CD14-positive monocyte (primary cell): Measurements from ENCODE around the gene IL17A. TPM values are rescaled to one million over a fixed set of nuclear protein-coding genes. Genes with fewer than 3 reads are reported as not detected.

Experiments used
- DNase-seq, 3 donors: peaks; one replicate each; pipeline ENCODE4 v3.0.0-alpha.2; 2011 to 2022
- H2AFZ ChIP-seq: 2 replicates; pipeline ENCODE4 v1.6.0; 2012; ENCODE audit warnings: mild to moderate bottlenecking, low read depth, low read length, inconsistent platforms; ENCODE audit not compliant: insufficient read depth, poor library complexity, severe bottlenecking
- H3K27ac ChIP-seq, 2 donors: 1 replicate in 1 of 2; 2 replicates in 1 of 2; pipeline ENCODE4 v1.5.1; 2012 to 2013; ENCODE audit warnings: low read length in 2 of 2, control low read depth in 1 of 2, inconsistent platforms in 1 of 2, low read depth in 1 of 2, mild to moderate bottlenecking in 1 of 2
- H3K27me3 ChIP-seq, 2 donors: one replicate each; pipeline versions ENCODE4 v1.6.0 to v1.6.1; 2011 to 2013; ENCODE audit warnings: low read length in 2 of 2; ENCODE audit not compliant: control insufficient read depth in 2 of 2, insufficient read depth in 2 of 2
- H3K36me3 ChIP-seq, 2 donors: replicated peaks in 1 of 2; 1 replicate in 1 of 2; 2 replicates in 1 of 2; pipeline versions ENCODE4 v1.5.1 to v1.6.1; 2012 to 2013; ENCODE audit warnings: low read length in 2 of 2, control low read depth in 1 of 2, inconsistent platforms in 1 of 2, mild to moderate bottlenecking in 1 of 2; ENCODE audit not compliant: insufficient read depth in 2 of 2, control insufficient read depth in 1 of 2
- H3K4me1 ChIP-seq, 2 donors: 1 replicate in 1 of 2; 2 replicates in 1 of 2; pipeline versions ENCODE4 v1.5.1 to v1.6.1; 2012 to 2013; ENCODE audit warnings: low read length in 2 of 2, control low read depth in 1 of 2, inconsistent platforms in 1 of 2, mild to moderate bottlenecking in 1 of 2, moderate library complexity in 1 of 2; ENCODE audit not compliant: insufficient read depth in 2 of 2, control insufficient read depth in 1 of 2
- H3K4me2 ChIP-seq: replicated peaks from 2 replicates; pipeline ENCODE3; 2012; ENCODE audit warnings: low read length, moderate library complexity, mild to moderate bottlenecking; ENCODE audit not compliant: poor library complexity, severe bottlenecking; ENCODE audit errors: extremely low read depth
- H3K4me3 ChIP-seq, 3 experiments: fragments of 200-600 bp in 1 of 3; sonication (generic) in 1 of 3; replicated peaks in 1 of 3; 1 replicate in 2 of 3; 2 replicates in 1 of 3; pipeline ENCODE4 v1.5.1; 2011 to 2013; ENCODE audit warnings: low read length in 3 of 3, mild to moderate bottlenecking in 3 of 3, control low read depth in 2 of 3, low read depth in 2 of 3, inconsistent platforms in 1 of 3, moderate library complexity in 1 of 3
- H3K79me2 ChIP-seq: 2 replicates; pipeline ENCODE4 v1.6.0; 2012; ENCODE audit warnings: mild to moderate bottlenecking, control low read depth, inconsistent platforms, low read length, moderate library complexity; ENCODE audit not compliant: insufficient read depth
- H3K9ac ChIP-seq: 2 replicates; pipeline ENCODE4 v1.6.0; 2017; ENCODE audit warnings: low read length, mild to moderate bottlenecking; ENCODE audit not compliant: insufficient read depth, poor library complexity, severe bottlenecking
- H3K9me3 ChIP-seq, 2 donors: replicated peaks in 1 of 2; 1 replicate in 1 of 2; 2 replicates in 1 of 2; pipeline versions ENCODE4 v1.5.1 to v1.6.1; 2012 to 2013; ENCODE audit warnings: low read length in 2 of 2, control low read depth in 1 of 2; ENCODE audit not compliant: control insufficient read depth in 1 of 2, insufficient read depth in 1 of 2
- H4K20me1 ChIP-seq: 2 replicates; pipeline ENCODE4 v1.6.0; 2012; ENCODE audit warnings: mild to moderate bottlenecking, low read length, control low read depth, moderate library complexity; ENCODE audit not compliant: insufficient read depth
- H3K27ac Mint-ChIP-seq, 7 donors: one replicate each; pipeline ENCODE4 v1.8.0; 2020; ENCODE audit warnings: mild to moderate bottlenecking in 7 of 7, mixed read lengths in 7 of 7, moderate library complexity in 6 of 7, inconsistent platforms in 2 of 7
- H3K27me3 Mint-ChIP-seq, 3 donors: one replicate each; pipeline ENCODE4 v1.8.0; 2021 to 2022; ENCODE audit warnings: low read depth in 3 of 3, mild to moderate bottlenecking in 3 of 3, mixed read lengths in 3 of 3, moderate library complexity in 3 of 3, inconsistent platforms in 1 of 3
- H3K36me3 Mint-ChIP-seq, 2 donors: one replicate each; pipeline ENCODE4 v1.8.0; 2020; ENCODE audit warnings: mixed read lengths in 2 of 2, inconsistent platforms in 1 of 2, mild to moderate bottlenecking in 1 of 2
- H3K4me1 Mint-ChIP-seq: one replicate; pipeline ENCODE4 v1.8.0; 2020; ENCODE audit warnings: mild to moderate bottlenecking, mixed read lengths
- H3K4me3 Mint-ChIP-seq, 2 donors: one replicate each; pipeline ENCODE4 v1.8.0; 2020; ENCODE audit warnings: mild to moderate bottlenecking in 2 of 2, mixed read lengths in 2 of 2, moderate library complexity in 1 of 2
- H3K9me3 Mint-ChIP-seq, 7 donors: one replicate each; pipeline ENCODE4 v1.8.0; 2020 to 2022; ENCODE audit warnings: mixed read lengths in 7 of 7, mild to moderate bottlenecking in 6 of 7, moderate library complexity in 6 of 7, inconsistent platforms in 2 of 7
- CTCF ChIP-seq: fragments of 200-600 bp; IDR thresholded peaks from one replicate; pipeline ENCODE4 v1.8.0; 2022; ENCODE audit warnings: antibody characterized with exemption, mild to moderate bottlenecking
- WGBS: methylation state at CpG from one replicate; pipeline ENCODE4 v1.1.5; 2013; ENCODE audit warnings: missing lambda C conversion rate; ENCODE audit not compliant: insufficient coverage; 5-methylcytosine and 5-hydroxymethylcytosine counted together
- intact Hi-C, 2 donors: fragments of 100-400 bp; cut with micrococcal nuclease; formaldehyde crosslinking; loops; one replicate each; pipeline versions ENCODE4 v1.15.0 to v1.15.1; 2023
- polyA plus RNA-seq, 3 donors: library from polyadenylated mRNA; depleted of rRNA in 1 of 3; unstranded in 2 of 3; stranded (reverse) in 1 of 3; fragments of 300-500 nt in 2 of 3; fragments of >200 nt in 1 of 3; fragmentation: Illumina TruSeq in 2 of 3; gene quantifications; 1 replicate in 2 of 3; 2 replicates in 1 of 3; pipeline ENCODE4 v1.2.3, GENCODE V29; 2012 to 2021

IL17A gene
- polyA plus RNA-seq, 3 donors: not detected

GRCh38 chr6:52162940-52163908 is 23.0 kb upstream of the IL17A start:
- H3K79me2 ChIP-seq: no peaks in the 10 kb centered on the region
- no peaks in the 10 kb centered on the region for H3K36me3 Mint-ChIP-seq
- no peak for DNase-seq
- 100% methylated on average over 1 of the region's 4 CpGs for WGBS
- H3K27me3 ChIP-seq: no peaks in the 10 kb centered on the region
- no peaks in the 10 kb centered on the region for H3K4me1 Mint-ChIP-seq
- H3K9ac ChIP-seq: no peak overlapping the region
- no peaks in the 10 kb centered on the region for H4K20me1 ChIP-seq
- intact Hi-C loops: no loop called here
- no peak overlapping the region for H3K4me3 ChIP-seq
- no peaks in the 10 kb centered on the region for H3K9me3 ChIP-seq
- H3K4me2 ChIP-seq: no peak overlapping the region
- peaks cover 0 to 5% (median 1%) of the 10 kb centered on the region in 3 donors for H3K27me3 Mint-ChIP-seq
- no peak overlapping the region for H3K27ac Mint-ChIP-seq
- H3K36me3 ChIP-seq: no peaks in the 10 kb centered on the region
- peaks cover 1 to 12% (median 4%) of the 10 kb centered on the region in 7 donors for H3K9me3 Mint-ChIP-seq
- no peak overlapping the region for H3K4me3 Mint-ChIP-seq
- no peaks in the 10 kb centered on the region for H3K4me1 ChIP-seq
- TF ChIP-seq CTCF: no peak
- H2AFZ ChIP-seq: no peak overlapping the region
- no peak overlapping the region for H3K27ac ChIP-seq

- Histone ChIP-seq H3K4me3 (no peak overlapping the region), H3K4me2 (no peak overlapping the region), H4K20me1 (no peaks in the 10 kb centered on the region), H3K27me3 (no peaks in the 10 kb centered on the region), H2AFZ (no peak overlapping the region), H3K79me2 (no peaks in the 10 kb centered on the region), H3K9me3 (no peaks in the 10 kb centered on the region), H3K36me3 (no peaks in the 10 kb centered on the region), H3K9ac (no peak overlapping the region), H3K4me1 (no peaks in the 10 kb centered on the region), H3K27ac (no peak overlapping the region)
- no peaks in the 10 kb centered on the region for H3K36me3 Mint-ChIP-seq
- peaks cover 4 to 18% (median 7%) of the 10 kb centered on the region in 7 donors for H3K9me3 Mint-ChIP-seq
- no peak overlapping the region for H3K27ac Mint-ChIP-seq
- DNase-seq: no peak
- intact Hi-C loops: no loop called here
- no peak for TF ChIP-seq CTCF
- peaks cover 0 to 5% (median 1%) of the 10 kb centered on the region in 3 donors for H3K27me3 Mint-ChIP-seq
- WGBS: 70% methylated on average over 2 of the region's 3 CpGs
- no peaks in the 10 kb centered on the region for H3K4me1 Mint-ChIP-seq
- no peak overlapping the region for H3K4me3 Mint-ChIP-seq
These were observed 21.7 kb upstream of the IL17A start for GRCh38 chr6:52164319-52165094.
